HepG2 (cell line): ENCODE measurements around the gene DNM3. TPM values are rescaled to one million over a fixed set of nuclear protein-coding genes. Genes with fewer than 3 reads are reported as not detected.
A peak's percentile ranks its signal among the peaks of the same experiment; 100 is the strongest.

Experiments used
- ATAC-seq: fragments of 200-7000 bp; cut with Tn5 transposase; 3 replicates; pipeline ENCODE4 v1.9.1; 2020; ENCODE audit warnings: mild to moderate bottlenecking, moderate library complexity
- BruUV-seq: library from RNA; stranded (reverse); fragments of 400-500 nt; replicated peaks from 2 replicates; lab custom pipeline; 2021; lab: Mats Ljungman, UMichigan
- CTCF ChIA-PET: fragments of 300-600 bp; formaldehyde crosslinking; extraction: SDS; loops from one replicate; lab custom pipeline; 2021; ENCODE audit warnings: low total read pairs, inconsistent platforms, low intra/inter-chr PET ratio; lab: Yijun Ruan, JAX
- POLR2A ChIA-PET: fragments of 350-600 bp; sonication (Branson Sonifier 250); formaldehyde crosslinking; loops from one replicate; lab custom pipeline; 2020; ENCODE audit warnings: antibody characterized with exemption, inconsistent platforms; lab: Yijun Ruan, JAX
- DNase-seq: peaks from one replicate; pipeline ENCODE4 v3.0.0-alpha.2; 2015; ENCODE audit warnings: low spot score
- FAIRE-seq: peaks from 3 replicates; lab custom pipeline; 2011; peaks lifted over from hg19 to GRCh38; lab: Jason Lieb, UNC
- H2AFZ ChIP-seq: one replicate; pipeline ENCODE4 v1.6.1; 2011; ENCODE audit warnings: low read length, inconsistent platforms
- H3K27ac ChIP-seq: fragments of 300-600 bp; 3 replicates; pipeline ENCODE4 v1.8.0; 2011; ENCODE audit warnings: mixed run types, mild to moderate bottlenecking, mixed read lengths, low read length, inconsistent platforms; ENCODE audit not compliant: insufficient read depth; ENCODE audit errors: extremely low read length
- H3K27me3 ChIP-seq, 2 experiments: fragments of 200-600 bp in 1 of 2; 2 replicates in 1 of 2; 3 replicates in 1 of 2; pipeline versions ENCODE4 v1.6.0 to v1.8.0; 2011; ENCODE audit warnings: low read length in 2 of 2, mild to moderate bottlenecking in 2 of 2, moderate library complexity in 2 of 2, inconsistent platforms in 1 of 2; ENCODE audit not compliant: insufficient read depth in 2 of 2, control insufficient read depth in 1 of 2
- H3K36me3 ChIP-seq, 2 experiments: fragments of 200-600 bp in 1 of 2; replicated peaks in 1 of 2; 2 replicates in 1 of 2; 3 replicates in 1 of 2; pipeline versions ENCODE4 v1.5.1 to v1.8.0; 2011; ENCODE audit warnings: low read length in 2 of 2, inconsistent platforms in 1 of 2; ENCODE audit not compliant: insufficient read depth in 2 of 2, control insufficient read depth in 1 of 2
- H3K4me1 ChIP-seq: 2 replicates; pipeline ENCODE4 v1.5.1; 2012; ENCODE audit warnings: low read length, inconsistent platforms; ENCODE audit not compliant: insufficient read depth
- H3K4me2 ChIP-seq: 2 replicates; pipeline ENCODE4 v1.6.0; 2011; ENCODE audit warnings: low read depth, low read length, inconsistent platforms
- H3K4me3 ChIP-seq, 3 experiments: fragments of 200-600 bp in 1 of 3; sonication (generic), shearing (Covaris generic) in 1 of 3; replicated peaks in 1 of 3; 2 replicates each; pipeline ENCODE4 v1.5.1; 2011 to 2016; ENCODE audit warnings: low read length in 3 of 3, inconsistent platforms in 2 of 3, low read depth in 2 of 3, mild to moderate bottlenecking in 2 of 3, control low read depth in 1 of 3, mixed read lengths in 1 of 3; ENCODE audit not compliant: insufficient read depth in 1 of 3
- H3K79me2 ChIP-seq: one replicate; pipeline ENCODE4 v1.6.1; 2011; ENCODE audit warnings: low read length, inconsistent platforms; ENCODE audit not compliant: insufficient read depth
- H3K9ac ChIP-seq: 2 replicates; pipeline ENCODE4 v1.6.0; 2011; ENCODE audit warnings: mild to moderate bottlenecking, low read depth, low read length, inconsistent platforms; ENCODE audit not compliant: insufficient read depth
- H3K9me3 ChIP-seq: 2 replicates; pipeline ENCODE4 v1.5.1; 2012; ENCODE audit warnings: mild to moderate bottlenecking, low read length
- H4K20me1 ChIP-seq: 2 replicates; pipeline ENCODE4 v1.6.0; 2011; ENCODE audit warnings: inconsistent platforms, mild to moderate bottlenecking, low read length, moderate library complexity; ENCODE audit not compliant: insufficient read depth
- ADNP ChIP-seq: sonication (generic); formaldehyde crosslinking; IDR thresholded peaks from 2 replicates; pipeline ENCODE4 v1.4.0; 2020; ENCODE audit warnings: missing genetic modification reagents
- CBX2 ChIP-seq, 2 experiments: fragments of 200-600 bp in 1 of 2; sonication (generic); formaldehyde crosslinking in 1 of 2; IDR thresholded peaks; 2 replicates each; pipeline versions ENCODE4 v1.7.0 to v1.8.1; 2018 to 2022; ENCODE audit warnings: low read depth in 2 of 2, low read length in 1 of 2, mild to moderate bottlenecking in 1 of 2, missing genetic modification reagents in 1 of 2
- CEBPB ChIP-seq: IDR thresholded peaks from 2 replicates; pipeline ENCODE4 v1.6.1; 2011; ENCODE audit warnings: low read depth, low read length, improper control_type of control experiment, borderline replicate concordance
- REXO4 ChIP-seq: sonication (generic); formaldehyde crosslinking; IDR thresholded peaks from 2 replicates; pipeline ENCODE4 v1.8.0; 2022; ENCODE audit warnings: missing genetic modification reagents, mild to moderate bottlenecking, borderline replicate concordance
- WGBS: methylation state at CpG from one replicate; pipeline ENCODE4 v1.1.6; 2017; ENCODE audit warnings: low lambda C conversion rate; 5-methylcytosine and 5-hydroxymethylcytosine counted together
- in situ Hi-C: cut with HindIII; loops from 2 replicates; pipeline ENCODE4 v1.10.0; 2017; ENCODE audit warnings: low pct_unique_long_range_greater_than_20kb; ENCODE audit not compliant: extremely low pct_ligation_motif_present
- intact Hi-C: fragments of 100-400 bp; cut with micrococcal nuclease; formaldehyde crosslinking; loops from one replicate; pipeline ENCODE4 v1.10.0; 2022; ENCODE audit not compliant: unreplicated experiment
- polyA plus RNA-seq, 8 experiments: library from polyadenylated mRNA; depleted of rRNA in 3 of 8; stranded (reverse) in 7 of 8; unstranded in 1 of 8; fragments of >200 nt; fragmentation: Illumina TruSeq in 4 of 8; extraction: Trizol in 4 of 8; gene quantifications; 2 replicates each; pipeline versions ENCODE4 v1.2.1 to v1.2.3, GENCODE V29; 2011 to 2016; ENCODE audit warnings: low read depth in 4 of 8, missing spikeins in 1 of 8, mixed read lengths in 1 of 8; ENCODE audit not compliant: insufficient read depth in 1 of 8
- total RNA-seq, 5 experiments: library from RNA; depleted of rRNA; stranded (reverse); fragments of >200 nt; fragmentation: Illumina TruSeq; extraction: Trizol; gene quantifications; 2 replicates each; pipeline ENCODE4 v1.2.3, GENCODE V29; 2016; ENCODE audit warnings: low read depth in 1 of 5
- TF ChIP-seq, protein P1 (sequence below): IDR thresholded peaks from 2 replicates; pipeline ENCODE4 v1.6.1; 2018; ENCODE audit warnings: missing genetic modification reagents
- TF ChIP-seq, protein P2 (sequence below): sonication (generic); formaldehyde crosslinking; IDR thresholded peaks from 2 replicates; pipeline ENCODE4 v1.4.0; 2020; ENCODE audit warnings: missing genetic modification reagents

The DNM3 gene
- total and polyA plus RNA-seq, 2 of the 13 experiments (the other 11 are each of a cell fraction or from before 2014, with no cell fraction given) = 0.05 TPM; not detected in 1

DNA sequence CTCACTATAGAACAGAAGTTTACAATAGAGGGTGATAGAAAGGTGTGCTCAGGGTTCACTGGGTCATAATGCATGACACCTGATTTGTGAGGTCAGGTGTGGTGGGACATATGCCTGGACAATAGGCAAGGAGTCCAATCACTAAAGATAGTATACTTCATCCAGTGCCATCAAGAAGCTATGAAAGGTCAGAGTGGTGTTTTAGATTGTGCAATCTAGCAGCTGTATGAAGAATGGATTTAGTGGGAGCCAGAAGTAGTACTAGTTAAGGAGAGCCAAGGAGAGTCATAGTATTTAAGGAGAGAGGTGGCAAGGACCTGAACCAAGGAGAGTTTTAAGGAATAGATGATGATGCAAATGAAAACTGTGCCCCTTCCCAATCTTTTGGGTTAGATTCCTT lies 498.5 kb downstream of the DNM3 start:
- Histone ChIP-seq H3K79me2 (no peaks in the 10 kb centered on the region), H4K20me1 (no peaks in the 10 kb centered on the region), H3K4me2 (no peak overlapping the region), H3K4me3 (no peak overlapping the region), H3K27ac (no peak overlapping the region), H3K9me3 (no peaks in the 10 kb centered on the region), H3K4me1 (no peaks in the 10 kb centered on the region), H3K36me3 (no peaks in the 10 kb centered on the region), H3K27me3 (0 out of 5 replicates have a peak, but pooled peaks cover 0 to 4% of the 10 kb centered on the region in 2 experiments), H3K9ac (no peak overlapping the region), H2AFZ (no peak overlapping the region)
- no peak for ATAC-seq
- TF ChIP-seq REXO4 (CRISPR knock-in tag) (no peak), CEBPB (peak; percentile 49), CBX2 (IDR thresholded peaks at IDR 0.05; ENCODE audit: low read depth, low read length) (no peak), CBX2 (CRISPR knock-in tag; IDR thresholded peaks at IDR 0.05; ENCODE audit: low read depth) (no peak)
- no peak for DNase-seq
- ChIA-PET POLR2A (no interaction called here), CTCF (no interaction called here)
- intact Hi-C loops (no loop called here), in situ Hi-C loops (no loop called here)
- no peak for FAIRE-seq
- BruUV-seq = no TSS peak

DNA sequence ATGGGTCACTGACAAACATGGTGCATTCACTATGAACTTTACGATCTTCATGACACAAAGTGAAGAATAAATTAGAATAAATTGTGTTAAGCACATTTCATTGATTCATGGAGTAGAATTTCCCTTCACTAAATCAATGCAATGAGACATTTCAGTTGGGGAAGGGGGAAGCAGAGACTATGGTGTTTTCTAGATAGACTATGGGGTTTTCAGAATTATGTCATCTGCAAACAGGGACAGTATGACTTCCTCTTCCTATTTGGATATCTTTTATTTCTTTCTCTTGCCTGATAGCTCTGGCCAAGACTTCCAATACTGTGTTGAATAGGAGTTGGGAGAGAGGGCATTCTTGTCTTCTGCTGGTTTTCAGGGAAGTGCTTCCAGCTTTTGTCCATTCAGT lies 499.2 kb downstream of the DNM3 start:
- intact Hi-C loops = no loop called here
- ChIA-PET CTCF (no interaction called here), POLR2A (no interaction called here)

More for the DNA sequence above, 499.2 kb downstream of the DNM3 start:
- Histone ChIP-seq H3K27me3 (0 out of 5 replicates have a peak, but pooled peaks cover 0 to 4% of the 10 kb centered on the region in 2 experiments), H3K4me2 (no peak overlapping the region), H3K9ac (no peak overlapping the region), H2AFZ (no peak overlapping the region), H3K27ac (no peak overlapping the region), H3K4me1 (no peaks in the 10 kb centered on the region), H4K20me1 (no peaks in the 10 kb centered on the region), H3K9me3 (no peaks in the 10 kb centered on the region), H3K79me2 (no peaks in the 10 kb centered on the region)
- in situ Hi-C loops = no loop called here
- FAIRE-seq = no peak
- WGBS = 5% methylated on average over 1 of the region's 1 CpG
- ATAC-seq = no peak
- BruUV-seq = no TSS peak
- DNase-seq = no peak
- TF ChIP-seq, protein P1, sequence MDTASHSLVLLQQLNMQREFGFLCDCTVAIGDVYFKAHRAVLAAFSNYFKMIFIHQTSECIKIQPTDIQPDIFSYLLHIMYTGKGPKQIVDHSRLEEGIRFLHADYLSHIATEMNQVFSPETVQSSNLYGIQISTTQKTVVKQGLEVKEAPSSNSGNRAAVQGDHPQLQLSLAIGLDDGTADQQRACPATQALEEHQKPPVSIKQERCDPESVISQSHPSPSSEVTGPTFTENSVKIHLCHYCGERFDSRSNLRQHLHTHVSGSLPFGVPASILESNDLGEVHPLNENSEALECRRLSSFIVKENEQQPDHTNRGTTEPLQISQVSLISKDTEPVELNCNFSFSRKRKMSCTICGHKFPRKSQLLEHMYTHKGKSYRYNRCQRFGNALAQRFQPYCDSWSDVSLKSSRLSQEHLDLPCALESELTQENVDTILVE (CRISPR knock-in tag) = no peak
- TF ChIP-seq, protein P2, sequence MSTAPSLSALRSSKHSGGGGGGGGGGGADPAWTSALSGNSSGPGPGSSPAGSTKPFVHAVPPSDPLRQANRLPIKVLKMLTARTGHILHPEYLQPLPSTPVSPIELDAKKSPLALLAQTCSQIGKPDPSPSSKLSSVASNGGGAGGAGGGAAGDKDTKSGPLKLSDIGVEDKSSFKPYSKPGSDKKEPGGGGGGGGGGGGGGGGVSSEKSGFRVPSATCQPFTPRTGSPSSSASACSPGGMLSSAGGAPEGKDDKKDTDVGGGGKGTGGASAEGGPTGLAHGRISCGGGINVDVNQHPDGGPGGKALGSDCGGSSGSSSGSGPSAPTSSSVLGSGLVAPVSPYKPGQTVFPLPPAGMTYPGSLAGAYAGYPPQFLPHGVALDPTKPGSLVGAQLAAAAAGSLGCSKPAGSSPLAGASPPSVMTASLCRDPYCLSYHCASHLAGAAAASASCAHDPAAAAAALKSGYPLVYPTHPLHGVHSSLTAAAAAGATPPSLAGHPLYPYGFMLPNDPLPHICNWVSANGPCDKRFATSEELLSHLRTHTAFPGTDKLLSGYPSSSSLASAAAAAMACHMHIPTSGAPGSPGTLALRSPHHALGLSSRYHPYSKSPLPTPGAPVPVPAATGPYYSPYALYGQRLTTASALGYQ (CRISPR knock-in tag) = no peak
- no peak for TF ChIP-seq ADNP
- TF ChIP-seq, all 625 proteins: peak for 0
- no peaks in the 10 kb centered on the region for H3K36me3 ChIP-seq
- H3K4me3 ChIP-seq = no peak overlapping the region
